DOHH2 (cell line): ENCODE measurements around the gene PLPPR5.

Experiments used
- H3F3A ChIP-seq: fragments of 200-600 bp; sonication (generic), shearing (Covaris generic); 2 replicates; pipeline ENCODE4 v1.6.0; 2016; ENCODE audit warnings: antibody characterized with exemption, mild to moderate bottlenecking; ENCODE audit not compliant: control insufficient read depth, insufficient read depth
- H3K27ac ChIP-seq: fragments of 200-600 bp; sonication (generic); 2 replicates; pipeline ENCODE4 v1.5.1; 2014; ENCODE audit warnings: low read depth, mild to moderate bottlenecking, low read length, moderate library complexity
- H3K27me3 ChIP-seq: fragments of 200-600 bp; sonication (generic); 2 replicates; pipeline ENCODE4 v1.6.1; 2014; ENCODE audit warnings: mild to moderate bottlenecking, low read length, mixed read lengths; ENCODE audit not compliant: control insufficient read depth
- H3K36me3 ChIP-seq: fragments of 200-600 bp; sonication (generic); 2 replicates; pipeline ENCODE4 v1.6.1; 2014; ENCODE audit warnings: mild to moderate bottlenecking, low read length, moderate library complexity, mixed read lengths; ENCODE audit not compliant: control insufficient read depth
- H3K4me1 ChIP-seq: fragments of 200-600 bp; sonication (generic); 2 replicates; pipeline ENCODE4 v1.6.1; 2014; ENCODE audit warnings: mild to moderate bottlenecking, low read length, mixed read lengths; ENCODE audit not compliant: control insufficient read depth
- H3K4me2 ChIP-seq: fragments of 200-600 bp; sonication (generic); 2 replicates; pipeline ENCODE4 v1.6.0; 2014; ENCODE audit warnings: mild to moderate bottlenecking, low read length, moderate library complexity
- H3K4me3 ChIP-seq: fragments of 200-600 bp; sonication (generic); 2 replicates; pipeline ENCODE4 v1.5.1; 2014; ENCODE audit warnings: mild to moderate bottlenecking, low read length, mixed read lengths
- H3K79me2 ChIP-seq: fragments of 200-600 bp; sonication (generic); 2 replicates; pipeline ENCODE4 v1.6.1; 2014; ENCODE audit warnings: mild to moderate bottlenecking, low read length, mixed read lengths; ENCODE audit not compliant: control insufficient read depth
- H3K9me2 ChIP-seq: fragments of 200-600 bp; sonication (generic); replicated peaks from 2 replicates; pipeline ENCODE4 v1.6.1; 2014; ENCODE audit warnings: mild to moderate bottlenecking, low read length, mixed read lengths; ENCODE audit not compliant: control insufficient read depth
- H3K9me3 ChIP-seq: fragments of 200-600 bp; sonication (generic); 2 replicates; pipeline ENCODE4 v1.6.1; 2014; ENCODE audit warnings: antibody characterized with exemption, low read length, mixed read lengths; ENCODE audit not compliant: control insufficient read depth, insufficient read depth
- H4K20me1 ChIP-seq: fragments of 200-600 bp; sonication (generic); 2 replicates; pipeline ENCODE4 v1.6.0; 2014; ENCODE audit warnings: low read depth, mild to moderate bottlenecking, antibody characterized with exemption, low read length, moderate library complexity; ENCODE audit not compliant: control insufficient read depth, insufficient read depth
- CTCF ChIP-seq: fragments of 200-600 bp; sonication (generic); IDR thresholded peaks from one replicate; pipeline ENCODE4 v1.5.1; 2014; ENCODE audit warnings: antibody characterized with exemption, mild to moderate bottlenecking, low read depth, low read length; ENCODE audit not compliant: poor library complexity, severe bottlenecking
- EZH2phosphoT487 ChIP-seq: fragments of 200-600 bp; sonication (generic); IDR thresholded peaks from 2 replicates; pipeline ENCODE4 v1.6.1; 2017; ENCODE audit warnings: borderline replicate concordance, mild to moderate bottlenecking, antibody characterized with exemption, low read length, moderate library complexity, mixed read lengths

The PLPPR5 gene

GRCh38 chr1:99018313-99018712, 13.7 kb upstream of the PLPPR5 start:
- Histone ChIP-seq H3K4me2 (no peak overlapping the region), H3K27me3 (no peaks in the 10 kb centered on the region), H3K79me2 (no peaks in the 10 kb centered on the region), H3K27ac (no peak overlapping the region), H3K9me2 (no peaks in the 10 kb centered on the region), H3F3A (no peaks in the 10 kb centered on the region), H4K20me1 (no peaks in the 10 kb centered on the region), H3K9me3 (no peaks in the 10 kb centered on the region), H3K4me3 (no peak overlapping the region), H3K36me3 (no peaks in the 10 kb centered on the region), H3K4me1 (no peaks in the 10 kb centered on the region)
- no peak for TF ChIP-seq EZH2phosphoT487
- TF ChIP-seq CTCF = no peak

GRCh38 chr1:99017655-99018054, 13.0 kb upstream of the PLPPR5 start:
- Histone ChIP-seq H3K4me1 (no peaks in the 10 kb centered on the region), H3K4me3 (no peak overlapping the region), H3F3A (no peaks in the 10 kb centered on the region), H3K36me3 (no peaks in the 10 kb centered on the region), H3K9me2 (no peaks in the 10 kb centered on the region), H3K27me3 (no peaks in the 10 kb centered on the region), H3K27ac (no peak overlapping the region), H4K20me1 (no peaks in the 10 kb centered on the region), H3K4me2 (no peak overlapping the region), H3K79me2 (no peaks in the 10 kb centered on the region), H3K9me3 (no peaks in the 10 kb centered on the region)
- TF ChIP-seq EZH2phosphoT487 (no peak), CTCF (no peak)

GRCh38 chr1:99010679-99011078, 6.0 kb upstream of the PLPPR5 start:
- Histone ChIP-seq H3F3A (no peaks in the 10 kb centered on the region), H3K4me1 (no peaks in the 10 kb centered on the region), H3K9me3 (no peaks in the 10 kb centered on the region), H3K9me2 (no peaks in the 10 kb centered on the region), H3K36me3 (no peaks in the 10 kb centered on the region), H3K27ac (no peak overlapping the region), H3K4me2 (no peak overlapping the region), H3K4me3 (no peak overlapping the region), H3K27me3 (no peaks in the 10 kb centered on the region), H3K79me2 (no peaks in the 10 kb centered on the region), H4K20me1 (no peaks in the 10 kb centered on the region)
- no peak for TF ChIP-seq CTCF
- TF ChIP-seq EZH2phosphoT487 = no peak

- Histone ChIP-seq H3K27ac (no peak overlapping the region), H3K9me2 (no peaks in the 10 kb centered on the region), H3K4me2 (no peak overlapping the region), H3F3A (no peaks in the 10 kb centered on the region), H4K20me1 (no peaks in the 10 kb centered on the region), H3K79me2 (no peaks in the 10 kb centered on the region), H3K4me1 (no peaks in the 10 kb centered on the region), H3K36me3 (no peaks in the 10 kb centered on the region), H3K9me3 (no peaks in the 10 kb centered on the region), H3K4me3 (no peak overlapping the region), H3K27me3 (no peaks in the 10 kb centered on the region)
- no peak for TF ChIP-seq EZH2phosphoT487
- no peak for TF ChIP-seq CTCF
Measured at GRCh38 chr1:99007366-99007765, 2.7 kb upstream of the PLPPR5 start.
